ENCODE results near the gene HTR3C. TPM values are rescaled to one million over a fixed set of nuclear protein-coding genes. Genes with fewer than 3 reads are reported as not detected.
A peak's percentile ranks its signal among the peaks of the same experiment; 100 is the strongest.
"Not testable (repeated sequence)": the region's sequence is repeated elsewhere in the genome, so short reads cannot be mapped to it uniquely, and the experiment has no call there.

The HTR3C gene
- total RNA-seq, 1 experiment from 2014 or later: not detected

- Histone ChIP-seq H3K27me3 (replicated peaks; ENCODE audit: insufficient read depth, low read depth, low read length, poor library complexity) (no peaks in the 10 kb centered on the region), H3K4me3 (ENCODE audit: low read depth, low read length, poor library complexity, severe bottlenecking) (peak overlapping the region; percentile 98), H3K36me3 (ENCODE audit: insufficient read depth, low read length, poor library complexity, severe bottlenecking) (no peaks in the 10 kb centered on the region), H3K9me3 (ENCODE audit: low read depth, low read length, poor library complexity, severe bottlenecking) (no peaks in the 10 kb centered on the region), H3K4me1 (ENCODE audit: insufficient read depth, low read length, poor library complexity, severe bottlenecking) (peaks cover 10% of the 10 kb centered on the region), H3K27ac (ENCODE audit: low read depth, low read length, poor library complexity, severe bottlenecking) (peak overlapping the region; percentile 56)
- POLR2A ChIA-PET (ENCODE audit: low non-redundant PET): no interaction called here
- BruUV-seq (replicated peaks): TSS peak; percentile 64
- intact Hi-C loops (cut with micrococcal nuclease; ENCODE audit: unreplicated experiment): loop anchor here (5.0 kb wide), 1 partner anchor 121 kb away; no protein-coding TSS in a partner anchor
- CTCF ChIA-PET: no interaction called here
- no peak for DNase-seq (ENCODE audit: low spot score)
- TF ChIP-seq EZH2 (IDR thresholded peaks at IDR 0.05; ENCODE audit: borderline replicate concordance, low read depth, low read length, poor library complexity, severe bottlenecking) (no peak), CTCF (conservative IDR thresholded peaks at IDR 0.05; ENCODE audit: low read depth, low read length) (no peak)
Measured at GRCh38 chr3:184018424-184018973, 34.3 kb upstream of the HTR3C start.

GRCh38 chr3:184022323-184022722, 30.5 kb upstream of the HTR3C start:
- Histone ChIP-seq H3K4me3 (ENCODE audit: low read depth, low read length, poor library complexity, severe bottlenecking) (no peak overlapping the region), H3K27me3 (replicated peaks; ENCODE audit: insufficient read depth, low read depth, low read length, poor library complexity) (no peaks in the 10 kb centered on the region), H3K9me3 (ENCODE audit: low read depth, low read length, poor library complexity, severe bottlenecking) (no peaks in the 10 kb centered on the region), H3K4me1 (ENCODE audit: insufficient read depth, low read length, poor library complexity, severe bottlenecking) (no peaks in the 10 kb centered on the region), H3K36me3 (ENCODE audit: insufficient read depth, low read length, poor library complexity, severe bottlenecking) (no peaks in the 10 kb centered on the region), H3K27ac (ENCODE audit: low read depth, low read length, poor library complexity, severe bottlenecking) (no peak overlapping the region)
- CTCF ChIA-PET: no interaction called here
- intact Hi-C loops (cut with micrococcal nuclease; ENCODE audit: unreplicated experiment): no loop called here
- TF ChIP-seq EZH2 (IDR thresholded peaks at IDR 0.05; ENCODE audit: borderline replicate concordance, low read depth, low read length, poor library complexity, severe bottlenecking) (no peak), CTCF (conservative IDR thresholded peaks at IDR 0.05; ENCODE audit: low read depth, low read length) (no peak)
- no peak for DNase-seq (ENCODE audit: low spot score)
- POLR2A ChIA-PET (ENCODE audit: low non-redundant PET): no interaction called here
- no TSS peak for BruUV-seq (replicated peaks)

GRCh38 chr3:184025256-184025655, 27.6 kb upstream of the HTR3C start:
- intact Hi-C loops (cut with micrococcal nuclease; ENCODE audit: unreplicated experiment): not testable (repeated sequence)

GRCh38 chr3:184028275-184028890, 24.5 kb upstream of the HTR3C start:
- H3K27me3 ChIP-seq (replicated peaks; ENCODE audit: insufficient read depth, low read depth, low read length, poor library complexity): peaks cover 14% of the 10 kb centered on the region
- H3K4me1 ChIP-seq (ENCODE audit: insufficient read depth, low read length, poor library complexity, severe bottlenecking); DNase-seq (ENCODE audit: low spot score); intact Hi-C loops (cut with micrococcal nuclease; ENCODE audit: unreplicated experiment); CTCF ChIA-PET; H3K27ac ChIP-seq (ENCODE audit: low read depth, low read length, poor library complexity, severe bottlenecking); POLR2A ChIA-PET (ENCODE audit: low non-redundant PET); H3K36me3 ChIP-seq (ENCODE audit: insufficient read depth, low read length, poor library complexity, severe bottlenecking); H3K4me3 ChIP-seq (ENCODE audit: low read depth, low read length, poor library complexity, severe bottlenecking); H3K9me3 ChIP-seq (ENCODE audit: low read depth, low read length, poor library complexity, severe bottlenecking); BruUV-seq (replicated peaks): not testable (repeated sequence)

More at GRCh38 chr3:184025256-184025655, 27.6 kb upstream of the HTR3C start:
- BruUV-seq (replicated peaks); POLR2A ChIA-PET (ENCODE audit: low non-redundant PET); H3K9me3 ChIP-seq (ENCODE audit: low read depth, low read length, poor library complexity, severe bottlenecking); H3K36me3 ChIP-seq (ENCODE audit: insufficient read depth, low read length, poor library complexity, severe bottlenecking); H3K27me3 ChIP-seq (replicated peaks; ENCODE audit: insufficient read depth, low read depth, low read length, poor library complexity); H3K27ac ChIP-seq (ENCODE audit: low read depth, low read length, poor library complexity, severe bottlenecking); H3K4me1 ChIP-seq (ENCODE audit: insufficient read depth, low read length, poor library complexity, severe bottlenecking); H3K4me3 ChIP-seq (ENCODE audit: low read depth, low read length, poor library complexity, severe bottlenecking); DNase-seq (ENCODE audit: low spot score): not testable (repeated sequence)
- CTCF ChIA-PET: interaction anchor here (0.6 kb wide), 1 partner anchor 201 kb away, joined by 4 read pairs; no protein-coding TSS in a partner anchor

Measured in A673 (cell line).